Cardiac muscle cell (in vitro differentiated cells and primary cell): ENCODE data around the gene RPP25L. TPM values are rescaled to one million over a fixed set of nuclear protein-coding genes. Genes with fewer than 3 reads are reported as not detected.
A peak's percentile ranks its signal among the peaks of the same experiment; 100 is the strongest.

Source experiments
- DNase-seq, 2 donors: peaks; one replicate each; pipeline versions ENCODE4 v3.0.0 to v3.0.0-alpha.2; 2010 to 2017; ENCODE audit warnings: low read depth in 1 of 2, low spot score in 1 of 2
- H3K27ac ChIP-seq: fragments of 200-600 bp; sonication (generic); 2 replicates; pipeline ENCODE4 v1.5.1; 2016
- H3K27me3 ChIP-seq: fragments of 200-600 bp; sonication (generic); 2 replicates; pipeline ENCODE4 v1.6.0; 2016; ENCODE audit warnings: control low read depth
- H3K36me3 ChIP-seq: fragments of 200-600 bp; sonication (generic); 2 replicates; pipeline ENCODE4 v1.5.1; 2016; ENCODE audit warnings: control low read depth
- H3K4me1 ChIP-seq: fragments of 200-600 bp; sonication (generic); 2 replicates; pipeline ENCODE4 v1.8.1; 2017; ENCODE audit warnings: low read depth, mild to moderate bottlenecking, mixed run types
- H3K4me3 ChIP-seq: fragments of 200-600 bp; sonication (generic); 2 replicates; pipeline ENCODE4 v1.5.1; 2016; ENCODE audit warnings: mild to moderate bottlenecking
- H3K9me3 ChIP-seq: fragments of 200-600 bp; sonication (generic); 2 replicates; pipeline ENCODE4 v1.5.1; 2017; ENCODE audit warnings: low read depth, mild to moderate bottlenecking, control low read depth
- CTCF ChIP-seq: IDR thresholded peaks from 2 replicates; pipeline ENCODE4 v1.5.1; 2012; ENCODE audit warnings: low read depth, mild to moderate bottlenecking, low read length
- polyA plus RNA-seq: library from polyadenylated mRNA; unstranded; fragments of >200 nt; fragmentation: Nextera tagmentation; extraction: Ambion mirVana; gene quantifications from 2 replicates; pipeline ENCODE4 v1.2.1, GENCODE V29; 2016
- total RNA-seq: library from RNA; depleted of rRNA; stranded (reverse); fragments of >200 nt; gene quantifications from 2 replicates; pipeline ENCODE4 v1.2.3, GENCODE V29; 2016

RPP25L gene
- total and polyA plus RNA-seq, 2 experiments from 2014 or later = 68.4 to 84.3 TPM

GRCh38 chr9:34588671-34589635 lies 22.9 kb downstream of the RPP25L start:
- Histone ChIP-seq H3K27me3 (peaks cover 47% of the 10 kb centered on the region), H3K4me1 (peaks cover 4% of the 10 kb centered on the region), H3K36me3 (no peaks in the 10 kb centered on the region), H3K9me3 (no peaks in the 10 kb centered on the region), H3K27ac (no peak overlapping the region), H3K4me3 (peak overlapping the region; percentile 65)
- TF ChIP-seq CTCF = no peak
- DNase-seq = no peak

GRCh38 chr9:34587271-34587670 lies 24.6 kb downstream of the RPP25L start:
- Histone ChIP-seq H3K36me3 (no peaks in the 10 kb centered on the region), H3K4me3 (no peak overlapping the region), H3K27ac (no peak overlapping the region), H3K9me3 (no peaks in the 10 kb centered on the region), H3K27me3 (peaks cover 34% of the 10 kb centered on the region), H3K4me1 (peaks cover 4% of the 10 kb centered on the region)
- no peak for TF ChIP-seq CTCF
- DNase-seq = no peak

GRCh38 chr9:34585946-34586669 lies 25.8 kb downstream of the RPP25L start:
- Histone ChIP-seq H3K27ac (no peak overlapping the region), H3K4me3 (no peak overlapping the region), H3K4me1 (peaks cover 4% of the 10 kb centered on the region), H3K27me3 (peaks cover 24% of the 10 kb centered on the region), H3K36me3 (no peaks in the 10 kb centered on the region), H3K9me3 (no peaks in the 10 kb centered on the region)
- DNase-seq = no peak
- no peak for TF ChIP-seq CTCF

GRCh38 chr9:34584970-34585369 lies 26.9 kb downstream of the RPP25L start:
- H3K9me3 ChIP-seq = no peaks in the 10 kb centered on the region
- H3K4me1 ChIP-seq = peaks cover 2% of the 10 kb centered on the region
- H3K27me3 ChIP-seq = peaks cover 13% of the 10 kb centered on the region
- DNase-seq = no peak
- no peaks in the 10 kb centered on the region for H3K36me3 ChIP-seq
- no peak for TF ChIP-seq CTCF
- no peak overlapping the region for H3K27ac ChIP-seq
- H3K4me3 ChIP-seq = no peak overlapping the region

- no peak overlapping the region for H3K4me3 ChIP-seq
- peaks cover 6% of the 10 kb centered on the region for H3K27me3 ChIP-seq
- DNase-seq = no peak
- H3K9me3 ChIP-seq = no peaks in the 10 kb centered on the region
- peaks cover 17% of the 10 kb centered on the region for H3K4me1 ChIP-seq
- TF ChIP-seq CTCF = no peak
- no peaks in the 10 kb centered on the region for H3K36me3 ChIP-seq
- no peak overlapping the region for H3K27ac ChIP-seq
Observed at GRCh38 chr9:34582787-34583186, 29.1 kb downstream of the RPP25L start.
